Measurements from ENCODE around the gene ADCY4. TPM values are rescaled to one million over a fixed set of nuclear protein-coding genes. Genes with fewer than 3 reads are reported as not detected.

Gene ADCY4
- total RNA-seq, 1 donor from 2014 or later, result 115 TPM

DNA sequence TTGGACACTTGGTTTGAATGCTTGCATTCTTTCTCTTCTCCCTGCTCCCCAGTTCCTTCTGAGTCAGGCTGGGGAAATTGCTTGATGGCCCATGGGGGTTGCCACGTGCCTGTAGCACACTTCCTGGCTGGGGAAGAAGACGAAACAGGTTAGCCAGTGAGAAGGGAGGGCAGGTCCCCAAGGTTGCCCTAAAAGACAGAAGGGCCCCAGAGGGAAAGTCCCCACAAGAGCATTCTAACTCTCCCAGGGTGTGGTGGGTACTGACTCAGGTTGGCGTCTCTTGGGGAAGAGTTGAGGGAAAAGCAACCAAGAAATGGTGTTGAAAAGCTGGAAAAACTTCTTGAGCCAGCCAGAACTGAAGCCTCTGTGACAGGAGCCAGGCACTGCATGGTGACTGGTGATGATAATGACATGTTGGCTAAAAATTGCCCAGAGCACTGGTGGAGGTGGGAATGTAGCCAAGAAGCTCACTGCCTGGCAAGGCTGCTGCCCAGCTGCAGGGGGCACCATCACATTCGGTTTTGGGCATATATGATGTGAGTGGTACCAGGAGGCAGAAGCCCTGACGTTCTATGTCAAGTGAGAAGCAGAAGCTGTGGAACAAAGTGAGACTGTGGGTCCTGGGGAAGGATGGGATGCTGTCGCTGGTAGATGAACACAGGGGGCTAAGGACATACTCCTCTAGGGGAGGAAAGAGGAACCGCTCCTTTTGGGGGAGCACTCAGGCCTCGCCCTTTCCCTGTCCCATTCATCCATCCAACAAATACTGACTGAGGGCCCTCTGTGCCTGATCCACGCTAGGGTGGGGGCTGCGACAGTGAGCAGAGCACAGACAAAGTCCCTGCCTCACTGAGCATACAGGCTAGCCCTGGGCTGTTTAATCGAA is 55.3 kb downstream of the ADCY4 start:
- DNase-seq (ENCODE audit: extremely low read depth, low read depth, low spot score), result no peak

DNA sequence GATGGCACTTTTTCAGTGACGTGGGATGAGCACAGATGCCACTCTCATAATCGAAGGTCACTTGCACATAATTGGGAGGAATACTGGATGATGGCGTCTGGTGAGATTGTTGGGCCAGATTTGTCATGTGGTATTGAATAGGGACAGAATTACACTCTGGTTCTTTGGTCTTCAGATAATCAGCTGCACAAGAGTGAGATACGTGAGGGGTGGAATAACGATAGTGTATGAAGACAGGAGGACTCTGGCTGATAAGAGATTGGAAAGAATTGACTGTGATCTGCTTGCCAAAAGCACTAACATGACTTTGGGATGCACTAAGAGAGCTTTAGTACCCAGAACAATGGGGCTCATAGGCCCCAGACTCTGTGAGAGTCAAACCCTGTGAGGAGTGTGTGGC is 56.4 kb downstream of the ADCY4 start:
- no peak for DNase-seq (ENCODE audit: extremely low read depth, low read depth, low spot score)

DNA sequence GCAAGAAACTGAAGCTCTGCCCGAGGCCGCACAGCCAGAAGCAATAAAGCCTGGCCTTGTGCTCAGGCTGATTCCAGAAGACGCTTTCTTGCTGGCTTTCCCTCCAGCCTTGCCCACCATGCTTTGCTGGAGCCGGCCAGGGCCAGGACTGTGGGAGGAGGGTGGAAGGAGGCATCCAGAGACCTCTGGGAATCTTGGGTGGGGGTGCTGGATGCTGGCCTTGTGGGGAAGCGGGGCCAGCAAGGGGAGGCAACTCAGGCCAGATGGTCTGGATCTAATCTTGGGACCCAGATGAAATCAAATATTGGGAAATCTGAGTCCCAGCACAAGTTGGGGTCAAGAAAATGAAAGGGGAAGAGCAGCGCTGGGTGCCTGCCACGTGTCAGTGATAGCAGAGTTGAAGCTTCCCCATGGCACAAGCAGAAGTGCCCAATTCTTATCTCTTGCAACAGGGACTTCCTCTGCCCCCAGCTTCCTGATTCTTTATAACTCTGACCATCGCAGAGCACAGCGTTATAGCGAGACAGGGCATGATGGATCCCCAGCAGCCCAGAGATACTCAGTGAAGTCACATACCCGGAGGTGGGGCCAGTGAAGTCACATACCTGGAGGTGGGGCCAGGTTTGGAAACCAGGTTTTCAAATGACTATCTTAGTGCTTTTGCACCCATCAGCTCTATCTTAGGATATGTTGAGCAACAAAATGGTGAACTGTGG is 57.1 kb downstream of the ADCY4 start:
- no peak for DNase-seq (ENCODE audit: extremely low read depth, low read depth, low spot score)

DNA sequence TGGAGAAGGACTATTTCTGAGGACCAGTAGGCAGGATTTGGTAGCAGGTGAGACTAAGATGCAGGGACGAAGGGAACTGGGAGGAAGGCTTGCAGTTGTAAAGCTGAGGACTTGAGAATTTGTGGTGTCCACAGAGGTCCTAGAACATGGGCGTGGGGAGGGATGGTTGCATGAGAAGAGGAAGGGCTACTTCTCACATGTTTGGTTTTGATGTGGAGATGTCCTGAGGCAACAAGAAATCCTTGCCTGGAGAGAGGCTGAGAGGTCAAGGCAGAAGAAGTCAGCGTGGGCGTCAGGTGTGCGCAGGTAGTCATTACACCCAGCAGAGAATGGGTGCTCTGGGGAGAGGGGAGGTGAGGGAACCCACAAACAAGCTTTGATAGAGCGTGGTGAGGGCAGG is 57.8 kb downstream of the ADCY4 start:
- DNase-seq (ENCODE audit: extremely low read depth, low read depth, low spot score), result no peak

DNA sequence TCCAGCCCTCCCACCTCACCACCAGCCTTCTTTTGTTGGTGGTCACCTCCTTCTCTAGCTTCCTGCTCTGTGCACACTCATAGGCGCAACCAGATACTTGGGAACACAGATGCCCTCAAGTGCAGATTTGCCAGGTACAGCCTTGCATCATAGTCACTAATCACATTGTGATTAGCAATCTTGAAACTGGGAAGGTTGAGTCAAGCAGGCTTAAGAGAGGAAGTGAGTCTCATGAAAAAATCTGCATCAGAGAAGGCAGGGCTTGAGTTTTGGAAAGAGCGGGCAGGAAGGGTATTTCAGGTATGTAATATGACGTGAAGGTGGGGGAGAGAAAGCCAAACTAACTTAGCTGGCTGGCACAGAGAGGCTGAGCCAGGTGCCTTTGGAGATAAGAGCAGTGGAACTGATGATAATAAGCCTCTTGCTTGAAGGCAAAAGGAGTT is 60.7 kb downstream of the ADCY4 start:
- no peak for DNase-seq (ENCODE audit: extremely low read depth, low read depth, low spot score)

DNA sequence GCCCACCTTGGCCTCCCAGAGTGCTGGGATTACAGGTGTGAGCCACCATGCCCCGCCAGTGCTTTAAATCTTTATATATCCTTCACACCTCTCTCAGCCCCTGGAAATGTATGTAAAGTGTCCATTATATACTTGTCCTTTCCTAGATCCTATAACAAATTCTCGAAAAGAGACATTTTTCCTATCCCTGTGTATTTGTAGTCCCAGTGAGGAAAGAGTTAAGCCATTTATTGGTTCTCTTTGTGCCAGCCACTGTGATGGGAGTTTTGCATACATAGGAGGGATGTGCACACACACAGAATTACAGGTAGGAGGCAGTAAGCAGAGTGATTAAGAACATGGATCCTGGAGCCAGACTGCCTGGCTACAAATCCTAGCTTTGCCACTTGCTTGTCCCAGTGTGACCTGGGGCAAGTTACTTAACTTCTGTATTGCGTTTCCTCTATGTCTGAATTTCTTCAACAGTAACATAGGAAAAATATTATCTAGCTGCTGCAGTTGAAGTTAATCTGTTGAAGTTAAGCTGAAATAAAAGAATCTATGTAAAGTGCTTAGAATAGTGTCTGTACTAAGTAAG is 61.4 kb downstream of the ADCY4 start:
- DNase-seq (ENCODE audit: extremely low read depth, low read depth, low spot score), result no peak

DNA sequence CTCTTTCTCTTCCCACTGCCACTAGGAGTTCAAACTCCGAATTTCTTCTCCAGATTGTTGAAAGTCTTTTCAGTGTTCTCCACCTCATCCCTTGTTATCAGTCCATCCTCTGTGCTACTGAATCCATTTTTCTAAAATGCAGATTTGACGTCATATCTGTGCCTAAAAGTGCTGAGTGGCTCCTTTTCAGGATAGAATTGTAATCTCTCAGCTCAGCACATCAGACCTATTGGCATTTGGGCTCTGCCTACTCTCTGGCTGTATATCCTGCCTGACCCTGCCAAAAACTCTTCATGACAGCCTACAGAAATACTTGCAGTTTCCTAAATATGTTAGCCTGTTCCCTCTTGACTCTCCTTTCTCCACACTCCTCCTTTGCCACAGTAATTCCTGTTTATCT is 62.4 kb downstream of the ADCY4 start:
- no peak for DNase-seq (ENCODE audit: extremely low read depth, low read depth, low spot score)

DNA sequence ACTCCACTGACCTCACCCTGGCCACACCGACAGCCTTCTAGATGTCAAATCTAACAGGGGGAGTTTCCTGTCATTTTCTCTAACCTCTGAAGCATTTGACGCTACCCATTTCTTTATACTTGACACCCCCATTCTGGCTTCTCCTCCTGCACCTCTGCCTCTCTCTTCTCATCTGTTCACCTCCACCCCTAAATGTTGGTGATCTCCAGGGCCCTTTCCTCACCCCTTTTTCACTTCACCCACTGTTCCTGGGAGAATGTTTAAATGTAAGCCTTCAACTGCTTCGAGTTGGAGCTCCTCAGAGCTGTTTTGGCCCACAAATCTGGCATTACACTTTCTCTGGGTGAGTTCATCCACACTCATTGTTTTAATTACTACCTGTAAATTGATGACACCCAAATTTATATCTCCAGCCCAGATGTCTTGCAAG is 63.0 kb downstream of the ADCY4 start:
- DNase-seq (ENCODE audit: extremely low read depth, low read depth, low spot score), result no peak

DNA sequence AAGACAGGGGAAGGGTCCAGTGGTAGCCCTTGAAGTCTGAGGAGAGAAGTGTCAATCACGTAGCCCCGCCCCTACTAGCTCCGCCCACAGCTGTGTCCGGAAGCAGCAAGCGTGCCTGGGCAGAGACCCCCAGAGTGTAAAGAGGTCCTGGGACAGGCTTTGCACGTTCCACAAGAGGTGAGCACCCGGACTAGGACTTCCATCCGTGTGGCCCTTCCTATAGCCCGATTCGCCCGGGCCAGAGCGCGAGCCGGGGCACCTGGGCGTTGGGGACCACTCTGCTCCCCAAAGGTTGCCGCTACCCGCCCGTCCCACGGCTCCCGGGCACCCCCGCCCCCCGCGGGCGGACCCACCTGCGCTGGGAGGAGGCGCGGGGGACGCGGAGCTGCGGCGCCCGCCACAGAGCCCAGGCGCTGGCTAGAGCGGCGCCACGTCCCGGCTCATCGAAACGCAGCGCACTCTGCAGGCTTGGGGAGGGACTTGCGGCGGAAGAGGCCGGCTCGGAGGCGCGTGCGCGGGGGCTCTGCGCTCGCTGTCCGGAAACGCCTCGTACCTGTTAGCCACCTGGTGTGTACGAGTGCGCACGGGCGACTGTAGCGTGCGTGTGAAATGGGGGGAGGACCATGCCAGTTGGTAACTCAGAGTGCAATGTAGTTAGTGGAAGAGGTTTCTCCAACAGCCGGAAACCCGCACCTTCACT is 63.6 kb downstream of the ADCY4 start, which contains the start of gene RABGGTA:
RABGGTA (minus strand) TSS at position 464 of the 700 bp plus-strand sequence. CDS start 482 bp downstream, outside the sequence.
- no peak for DNase-seq (ENCODE audit: extremely low read depth, low read depth, low spot score)

DNA sequence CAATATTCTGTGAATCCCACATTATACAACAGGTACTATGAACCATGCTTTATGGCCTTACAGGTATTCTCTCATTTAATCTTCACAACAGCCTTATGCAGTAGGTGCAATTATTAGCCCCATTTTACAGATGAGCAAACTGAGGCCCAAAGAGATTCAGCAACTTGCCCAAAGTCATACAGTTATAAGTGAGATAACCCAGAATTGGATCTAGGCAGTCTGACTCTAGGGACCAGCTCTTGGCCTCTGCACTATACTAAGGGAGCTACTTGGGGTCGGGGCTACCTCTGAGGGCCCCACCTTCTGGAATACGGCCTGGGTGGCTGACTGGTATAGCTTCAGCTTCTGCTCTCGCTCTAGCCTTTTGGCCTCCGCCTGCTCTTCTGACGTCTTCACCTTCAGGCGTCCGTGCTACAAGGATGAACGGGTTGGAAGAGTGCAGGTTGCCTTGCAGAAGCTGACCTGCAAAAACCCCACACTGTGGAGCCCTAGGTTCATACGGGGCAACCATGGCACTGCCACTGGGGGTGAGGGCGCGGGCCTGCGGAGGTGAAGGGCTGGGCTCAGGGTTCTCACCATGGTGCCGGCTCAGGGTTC is 64.2 kb downstream of the ADCY4 start:
- DNase-seq (ENCODE audit: extremely low read depth, low read depth, low spot score), result no peak

DNA sequence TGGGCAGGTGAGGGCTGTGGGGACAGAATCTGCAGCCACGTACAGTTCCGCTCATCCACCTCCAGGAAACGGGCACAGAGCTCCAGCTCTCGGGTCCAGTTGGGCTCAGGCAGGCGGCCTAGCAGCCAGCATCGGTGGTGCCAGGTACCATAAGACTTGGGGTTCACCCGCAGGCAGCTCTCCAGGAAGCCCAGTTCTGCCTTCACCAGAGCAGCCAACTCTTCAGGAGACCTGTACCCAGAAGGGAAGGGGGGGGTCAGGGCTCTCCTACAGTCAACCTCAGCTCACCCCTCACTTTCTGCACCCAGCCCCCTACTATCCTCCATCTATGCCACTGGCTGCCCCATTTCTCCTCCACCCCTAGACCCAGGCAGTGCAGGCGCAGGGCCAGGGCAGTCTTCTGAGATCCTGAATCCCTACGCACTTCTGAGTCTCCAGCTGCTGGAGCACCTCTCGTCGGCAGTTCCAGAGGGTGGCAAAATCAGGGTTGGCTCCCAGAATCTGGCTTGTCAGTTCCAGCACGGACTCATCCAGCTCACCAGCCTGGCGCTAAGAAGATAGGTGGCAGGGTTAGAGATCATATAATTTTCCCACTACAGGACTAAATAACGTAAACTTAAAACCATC is 64.8 kb downstream of the ADCY4 start:
- no peak for DNase-seq (ENCODE audit: extremely low read depth, low read depth, low spot score)

DNA sequence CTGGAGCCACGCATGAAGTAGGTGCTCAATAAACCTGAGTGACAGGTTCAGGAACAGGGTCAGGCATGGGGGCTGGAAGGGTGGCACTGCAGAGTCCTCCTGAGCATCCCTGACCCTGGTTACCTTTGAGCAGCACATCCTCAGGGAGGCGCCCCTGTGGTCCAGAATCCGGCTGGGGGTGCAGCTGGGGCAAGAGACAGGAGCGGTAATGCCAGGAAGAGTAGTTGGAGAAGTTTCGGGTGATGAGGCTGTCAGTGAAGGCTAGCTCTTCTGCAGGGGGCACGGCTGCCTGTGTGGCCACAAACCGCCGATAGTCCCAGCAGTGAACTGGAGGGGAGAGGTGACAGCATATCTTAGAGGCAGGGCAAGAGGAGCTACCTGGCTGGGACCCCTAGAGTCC is 65.5 kb downstream of the ADCY4 start:
- no peak for DNase-seq (ENCODE audit: extremely low read depth, low read depth, low spot score)

Other genes with a start within 250 kb of the ADCY4 start
- 6.4 and 11.4 TPM in 2 replicates for gene PCK2, start 240.8 kb downstream of the ADCY4 start, total RNA-seq
- 36.4 and 57.0 TPM in 2 replicates for gene DCAF11, start 220.3 kb downstream of the ADCY4 start, total RNA-seq
- 0.70 and 4.9 TPM in 2 replicates for gene NRL, start 220.1 kb downstream of the ADCY4 start, total RNA-seq
- gene FITM1, start 204.4 kb downstream of the ADCY4 start, total RNA-seq, result 0.29 TPM in 1 of 2 replicates, not detected in the other
- gene PSME1, start 198.9 kb downstream of the ADCY4 start, total RNA-seq, result 235 and 321 TPM in 2 replicates
- 12.3 and 16.9 TPM in 2 replicates for gene EMC9, start 193.5 kb downstream of the ADCY4 start, total RNA-seq
- 101 and 165 TPM in 2 replicates for gene PSME2, start 188.5 kb downstream of the ADCY4 start, total RNA-seq
- 42.1 and 77.5 TPM in 2 replicates for gene RNF31, start 187.6 kb downstream of the ADCY4 start, total RNA-seq
- gene IRF9, start 173.8 kb downstream of the ADCY4 start, total RNA-seq, result 45.4 and 73.1 TPM in 2 replicates
- 46.3 and 55.0 TPM in 2 replicates for gene REC8, start 163.0 kb downstream of the ADCY4 start, total RNA-seq
- gene IPO4, start 146.3 kb downstream of the ADCY4 start, total RNA-seq, result 41.5 and 52.4 TPM in 2 replicates
- gene TM9SF1, start 139.6 kb downstream of the ADCY4 start, total RNA-seq, result 77.2 and 94.9 TPM in 2 replicates
- gene TSSK4, start 129.4 kb downstream of the ADCY4 start, total RNA-seq, result not detected in 2 replicates
- 32.0 and 52.3 TPM in 2 replicates for gene CHMP4A, start 121.6 kb downstream of the ADCY4 start, total RNA-seq
- 10.2 and 11.2 TPM in 2 replicates for gene MDP1, start 119.0 kb downstream of the ADCY4 start, total RNA-seq
- gene NEDD8, start 102.7 kb downstream of the ADCY4 start, total RNA-seq, result 226 and 248 TPM in 2 replicates
- 51.6 and 94.0 TPM in 2 replicates for gene GMPR2, start 102.1 kb downstream of the ADCY4 start, total RNA-seq
- gene TINF2, start 92.4 kb downstream of the ADCY4 start, total RNA-seq, result 40.6 and 42.4 TPM in 2 replicates
- 0.64 and 2.5 TPM in 2 replicates for gene TGM1, start 71.9 kb downstream of the ADCY4 start, total RNA-seq
- gene RABGGTA, start 63.5 kb downstream of the ADCY4 start, total RNA-seq, result 28.7 and 42.6 TPM in 2 replicates
- gene DHRS1, start 35.3 kb downstream of the ADCY4 start, total RNA-seq, result 18.0 and 36.1 TPM in 2 replicates
- gene NOP9, start 35.2 kb downstream of the ADCY4 start, total RNA-seq, result 19.3 and 25.6 TPM in 2 replicates
- gene CIDEB, start 27.1 kb downstream of the ADCY4 start, total RNA-seq, result 2.0 and 2.5 TPM in 2 replicates
- 1.8 and 8.4 TPM in 2 replicates for gene LTB4R2, start 24.9 kb downstream of the ADCY4 start, total RNA-seq
- 5.3 and 7.9 TPM in 2 replicates for gene LTB4R, start 23.6 kb downstream of the ADCY4 start, total RNA-seq
- 1.3 and 2.6 TPM in 2 replicates for gene RIPK3, start 4.9 kb upstream of the ADCY4 start, total RNA-seq
- 24.3 and 42.5 TPM in 2 replicates for gene NFATC4, start 33.1 kb upstream of the ADCY4 start, total RNA-seq
- gene NYNRIN, start 63.9 kb upstream of the ADCY4 start, total RNA-seq, result 8.5 and 19.8 TPM in 2 replicates
- 4.7 TPM in 2 replicates for gene CBLN3, start 94.6 kb upstream of the ADCY4 start, total RNA-seq
- gene KHNYN, start 94.9 kb upstream of the ADCY4 start, total RNA-seq, result 39.8 and 57.6 TPM in 2 replicates
- gene SDR39U1, start 107.7 kb upstream of the ADCY4 start, total RNA-seq, result 21.2 and 25.4 TPM in 2 replicates
- gene CMA1, start 173.2 kb upstream of the ADCY4 start, total RNA-seq, result not detected in 2 replicates
- gene CTSG, start 241.2 kb upstream of the ADCY4 start, total RNA-seq, result not detected in 2 replicates